ENCODE data around the gene PIK3C2A.
"Not testable (repeated sequence)": the region's sequence is repeated elsewhere in the genome, so short reads cannot be mapped to it uniquely, and the experiment has no call there.

The PIK3C2A gene

DNA sequence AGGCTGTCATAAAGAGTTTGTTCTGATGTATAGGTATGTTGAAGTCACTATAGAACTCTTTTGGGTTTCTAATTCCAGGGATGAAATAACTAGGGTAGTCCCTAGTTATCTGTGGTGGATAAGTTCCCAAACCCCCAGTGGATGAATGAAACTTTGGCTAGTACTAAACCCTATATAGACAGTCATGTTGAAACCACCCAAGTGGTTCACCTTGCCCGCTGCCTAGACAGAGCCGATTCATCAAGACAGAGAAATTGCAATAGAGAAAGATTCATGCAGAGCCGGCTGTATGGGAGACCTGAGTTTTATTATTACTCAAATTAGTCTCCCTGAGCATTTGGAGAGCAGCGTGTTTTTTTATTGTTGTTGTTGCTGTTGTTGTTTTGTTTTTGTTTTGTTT is 44.9 kb upstream of the PIK3C2A start:
- TF ChIP-seq TSHZ2 (CRISPR knock-in tag; IDR thresholded peaks at IDR 0.05) = no peak
- no peak for TF ChIP-seq BACH2 (CRISPR knock-in tag; IDR thresholded peaks at IDR 0.05; ENCODE audit: borderline replicate concordance)
- TF ChIP-seq SNAI2 (CRISPR knock-in tag; IDR thresholded peaks at IDR 0.05) = no peak
- TF ChIP-seq ZNF565 (CRISPR knock-in tag; conservative IDR thresholded peaks at IDR 0.05; ENCODE audit: low read depth) = no peak
- no peak for TF ChIP-seq TOX (CRISPR knock-in tag; IDR thresholded peaks at IDR 0.05; ENCODE audit: borderline replicate concordance)
- TF ChIP-seq CSDC2 (CRISPR knock-in tag; IDR thresholded peaks at IDR 0.05) = no peak
- TF ChIP-seq GLIS3 (CRISPR knock-in tag; IDR thresholded peaks at IDR 0.05) = no peak
- TF ChIP-seq ISL1 (CRISPR knock-in tag; IDR thresholded peaks at IDR 0.05) = no peak
- no peak for TF ChIP-seq ZNF70 (CRISPR knock-in tag; IDR thresholded peaks at IDR 0.05)
- TF ChIP-seq ZFP30 (CRISPR knock-in tag; IDR thresholded peaks at IDR 0.05) = no peak
- TF ChIP-seq ZNF8 (CRISPR knock-in tag; IDR thresholded peaks at IDR 0.05) = no peak
- no peak for ATAC-seq

GRCh38 chr11:17250561-17251350 is 43.0 kb upstream of the PIK3C2A start:
- TF ChIP-seq CSRNP3 (CRISPR knock-in tag; IDR thresholded peaks at IDR 0.05) = no peak
- no peak for TF ChIP-seq ZFP30 (CRISPR knock-in tag; IDR thresholded peaks at IDR 0.05)
- TF ChIP-seq ZNF565 (CRISPR knock-in tag; conservative IDR thresholded peaks at IDR 0.05; ENCODE audit: low read depth) = no peak
- TF ChIP-seq TCF4 (CRISPR knock-in tag; IDR thresholded peaks at IDR 0.05; ENCODE audit: borderline replicate concordance) = no peak
- no peak for TF ChIP-seq PATZ1 (CRISPR knock-in tag; IDR thresholded peaks at IDR 0.05; ENCODE audit: borderline replicate concordance)
- TF ChIP-seq ZNF70 (CRISPR knock-in tag; IDR thresholded peaks at IDR 0.05) = no peak
- TF ChIP-seq BACH2 (CRISPR knock-in tag; IDR thresholded peaks at IDR 0.05; ENCODE audit: borderline replicate concordance) = no peak
- no peak for TF ChIP-seq ZFP3 (CRISPR knock-in tag; IDR thresholded peaks at IDR 0.05)
- no peak for ATAC-seq

DNA sequence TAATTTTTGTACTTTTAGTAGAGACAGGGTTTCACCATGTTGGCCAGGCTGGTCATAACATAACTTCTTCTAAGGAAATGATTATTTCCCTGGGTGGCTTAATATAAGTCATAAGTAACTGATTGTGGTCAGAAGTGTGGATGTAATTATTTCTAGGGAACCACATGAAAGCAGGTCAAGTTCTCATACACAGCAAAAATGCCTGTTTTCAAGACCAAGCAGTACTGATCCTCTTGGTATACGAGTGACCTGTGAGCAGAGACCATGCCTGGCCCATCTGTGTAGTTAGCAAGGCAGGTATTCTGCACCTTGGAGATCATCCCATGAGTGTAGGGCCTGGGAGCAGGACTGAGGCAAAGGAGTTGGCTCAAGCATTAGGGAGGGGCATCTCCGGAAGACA is 36.3 kb upstream of the PIK3C2A start:
- no peak for ATAC-seq
- no peak for TF ChIP-seq ZNF565 (CRISPR knock-in tag; conservative IDR thresholded peaks at IDR 0.05; ENCODE audit: low read depth)
- TF ChIP-seq ZNF70 (CRISPR knock-in tag; IDR thresholded peaks at IDR 0.05) = no peak
- TF ChIP-seq ISL1 (CRISPR knock-in tag; IDR thresholded peaks at IDR 0.05) = no peak
- TF ChIP-seq POU6F1 (CRISPR knock-in tag; IDR thresholded peaks at IDR 0.05; ENCODE audit: borderline replicate concordance, low read depth) = no peak
- no peak for TF ChIP-seq SNAI2 (CRISPR knock-in tag; IDR thresholded peaks at IDR 0.05)
- TF ChIP-seq ZFP30 (CRISPR knock-in tag; IDR thresholded peaks at IDR 0.05) = no peak
- no peak for TF ChIP-seq TCF4 (CRISPR knock-in tag; IDR thresholded peaks at IDR 0.05; ENCODE audit: borderline replicate concordance)
- TF ChIP-seq PATZ1 (CRISPR knock-in tag; IDR thresholded peaks at IDR 0.05; ENCODE audit: borderline replicate concordance) = no peak
- TF ChIP-seq GLIS3 (CRISPR knock-in tag; IDR thresholded peaks at IDR 0.05) = no peak
- TF ChIP-seq TOX (CRISPR knock-in tag; IDR thresholded peaks at IDR 0.05; ENCODE audit: borderline replicate concordance) = no peak
- TF ChIP-seq CSRNP3 (CRISPR knock-in tag; IDR thresholded peaks at IDR 0.05) = no peak
- TF ChIP-seq ARNTL (CRISPR knock-in tag; IDR thresholded peaks at IDR 0.05; ENCODE audit: borderline replicate concordance, low read depth) = no peak
- no peak for TF ChIP-seq PPARA (CRISPR knock-in tag; IDR thresholded peaks at IDR 0.05; ENCODE audit: borderline replicate concordance)
- TF ChIP-seq RARB (CRISPR knock-in tag; IDR thresholded peaks at IDR 0.05) = no peak
- no peak for TF ChIP-seq ESRRG (CRISPR knock-in tag; IDR thresholded peaks at IDR 0.05)
- TF ChIP-seq CSDC2 (CRISPR knock-in tag; IDR thresholded peaks at IDR 0.05) = no peak
- TF ChIP-seq ZFP3 (CRISPR knock-in tag; IDR thresholded peaks at IDR 0.05) = no peak
- TF ChIP-seq ZC3H10 (CRISPR knock-in tag; IDR thresholded peaks at IDR 0.05) = no peak
- no peak for TF ChIP-seq BACH2 (CRISPR knock-in tag; IDR thresholded peaks at IDR 0.05; ENCODE audit: borderline replicate concordance)

- not testable (repeated sequence) for ATAC-seq
Observed at GRCh38 chr11:17242954-17243353, 35.2 kb upstream of the PIK3C2A start.
